HCT116 (cell line): ENCODE results near the gene MSL2. TPM values are rescaled to one million over a fixed set of nuclear protein-coding genes. Genes with fewer than 3 reads are reported as not detected.

Experiments
- ATAC-seq: fragments of 200-7000 bp; cut with Tn5 transposase; 2 replicates; pipeline ENCODE4 v1.9.1; 2020; ENCODE audit warnings: mild to moderate bottlenecking, moderate library complexity
- BruUV-seq: library from RNA; stranded (reverse); fragments of 400-500 nt; replicated peaks from 2 replicates; lab custom pipeline; 2021; lab: Mats Ljungman, UMichigan
- CTCF ChIA-PET: fragments of 300-600 bp; sonication (Branson Sonifier 250); formaldehyde crosslinking; loops from one replicate; lab custom pipeline; 2021; ENCODE audit warnings: antibody characterized with exemption; lab: Charles Lee
- POLR2A ChIA-PET: fragments of 300-600, 350-600 bp; sonication (Branson Sonifier 250); formaldehyde crosslinking; loops from one replicate; lab custom pipeline; 2021; ENCODE audit warnings: antibody characterized with exemption; lab: Charles Lee
- RAD21 ChIA-PET, 2 experiments: fragments of 300-600 bp; sonication (Branson Sonifier 250); formaldehyde crosslinking; loops; one replicate each; lab custom pipeline; 2023; ENCODE audit warnings: low total read pairs in 2 of 2; ENCODE audit not compliant: uncharacterized antibody in 2 of 2, unreplicated experiment in 2 of 2, low non-redundant PET in 1 of 2; lab: Charles Lee
- DNase-seq: peaks from one replicate; pipeline ENCODE4 v3.0.0-alpha.2; 2010; ENCODE audit warnings: low read depth, low spot score
- H2AFZ ChIP-seq: fragments of 200-600 bp; shearing (Covaris generic), sonication (generic); 2 replicates; pipeline ENCODE4 v1.6.1; 2017; ENCODE audit warnings: low read depth, mixed run types, mixed read lengths, antibody characterized with exemption, low read length; ENCODE audit not compliant: poor library complexity, severe bottlenecking
- H3K27ac ChIP-seq: 2 replicates; pipeline ENCODE4 v1.5.1; 2012; ENCODE audit warnings: low read depth, low read length
- H3K27me3 ChIP-seq: fragments of 200-600 bp; sonication (generic); 2 replicates; pipeline ENCODE4 v1.6.1; 2016; ENCODE audit warnings: mixed run types, low read length, mixed read lengths; ENCODE audit not compliant: insufficient read depth
- H3K36me3 ChIP-seq, 2 experiments: fragments of 200-500 bp in 1 of 2; fragments of 200-600 bp in 1 of 2; sonication (Bioruptor generic) in 1 of 2; sonication (generic) in 1 of 2; 2 replicates each; pipeline versions ENCODE4 v1.5.1 to v1.6.1; 2014 to 2016; ENCODE audit warnings: low read length in 2 of 2, inconsistent platforms in 1 of 2, mixed read lengths in 1 of 2, mixed run types in 1 of 2; ENCODE audit not compliant: insufficient read depth in 2 of 2, control insufficient read depth in 1 of 2
- H3K4me1 ChIP-seq, 2 experiments: fragments of 200-600 bp in 1 of 2; sonication (generic) in 1 of 2; 2 replicates each; pipeline versions ENCODE4 v1.5.1 to v1.6.1; 2012 to 2017; ENCODE audit warnings: low read length in 2 of 2, inconsistent platforms in 1 of 2, mild to moderate bottlenecking in 1 of 2, mixed read lengths in 1 of 2, mixed run types in 1 of 2, moderate library complexity in 1 of 2; ENCODE audit not compliant: insufficient read depth in 2 of 2, control insufficient read depth in 1 of 2
- H3K4me2 ChIP-seq: fragments of 200-600 bp; sonication (generic); 2 replicates; pipeline ENCODE4 v1.6.1; 2017; ENCODE audit warnings: mixed run types, low read length, mixed read lengths
- H3K4me3 ChIP-seq, 2 experiments: fragments of 200-600 bp in 1 of 2; sonication (generic) in 1 of 2; replicated peaks in 1 of 2; 2 replicates each; pipeline ENCODE4 v1.5.1; 2011 to 2016; ENCODE audit warnings: low read length in 2 of 2, control low read depth in 1 of 2, low read depth in 1 of 2, mild to moderate bottlenecking in 1 of 2, mixed read lengths in 1 of 2, mixed run types in 1 of 2
- H3K79me2 ChIP-seq: fragments of 200-600 bp; sonication (generic); 2 replicates; pipeline ENCODE4 v1.6.1; 2017; ENCODE audit warnings: mild to moderate bottlenecking, mixed run types, low read length, moderate library complexity, mixed read lengths; ENCODE audit not compliant: insufficient read depth
- H3K9ac ChIP-seq: fragments of 200-600 bp; sonication (generic); 2 replicates; pipeline ENCODE4 v1.6.1; 2016; ENCODE audit warnings: low read length, mixed read lengths
- H3K9me2 ChIP-seq: fragments of 200-600 bp; sonication (generic), shearing (Covaris generic); 2 replicates; pipeline ENCODE4 v1.6.1; 2017; ENCODE audit warnings: mixed run types, mild to moderate bottlenecking, moderate library complexity; ENCODE audit not compliant: insufficient read depth
- H3K9me3 ChIP-seq, 2 experiments: fragments of 200-500 bp in 1 of 2; fragments of 200-600 bp in 1 of 2; sonication (Bioruptor generic) in 1 of 2; sonication (generic) in 1 of 2; 2 replicates each; pipeline ENCODE4 v1.6.1; 2014 to 2017; ENCODE audit warnings: low read length in 2 of 2, mixed read lengths in 2 of 2, inconsistent platforms in 1 of 2, low read depth in 1 of 2, mild to moderate bottlenecking in 1 of 2, mixed run types in 1 of 2, moderate library complexity in 1 of 2; ENCODE audit not compliant: control insufficient read depth in 1 of 2, insufficient read depth in 1 of 2
- H4K20me1 ChIP-seq: fragments of 200-600 bp; sonication (generic), shearing (Covaris generic); 2 replicates; pipeline ENCODE4 v1.6.1; 2017; ENCODE audit warnings: mixed run types, mild to moderate bottlenecking, moderate library complexity; ENCODE audit not compliant: insufficient read depth
- CBX3 ChIP-seq: IDR thresholded peaks from 2 replicates; pipeline ENCODE4 v1.6.1; 2012; ENCODE audit warnings: low read depth
- EGR1 ChIP-seq: IDR thresholded peaks from 2 replicates; pipeline ENCODE4 v1.6.1; 2012; ENCODE audit warnings: low read depth
- FOSL1 ChIP-seq: IDR thresholded peaks from 2 replicates; pipeline ENCODE4 v1.6.1; 2012; ENCODE audit warnings: low read depth
- JUND ChIP-seq: IDR thresholded peaks from 2 replicates; pipeline ENCODE4 v1.6.1; 2012
- MAX ChIP-seq: IDR thresholded peaks from 2 replicates; pipeline ENCODE4 v1.6.1; 2012
- RAD21 ChIP-seq: IDR thresholded peaks from 2 replicates; pipeline ENCODE4 v1.6.1; 2012; ENCODE audit warnings: low read depth, mild to moderate bottlenecking
- SP1 ChIP-seq: IDR thresholded peaks from 2 replicates; pipeline ENCODE4 v1.6.1; 2012; ENCODE audit warnings: low read depth
- ZBTB33 ChIP-seq: IDR thresholded peaks from 2 replicates; pipeline ENCODE4 v1.6.1; 2011; ENCODE audit warnings: mild to moderate bottlenecking, low read length, moderate library complexity; ENCODE audit not compliant: insufficient replicate concordance; ENCODE audit errors: extremely low read depth
- ZFX ChIP-seq: fragments of 450-650 bp; IDR thresholded peaks from 2 replicates; pipeline ENCODE4 v1.6.1; 2017
- intact Hi-C: fragments of 100-400 bp; cut with micrococcal nuclease; formaldehyde crosslinking; loops from 2 replicates; pipeline ENCODE4 v1.10.0; 2022
- total RNA-seq: library from RNA; stranded (reverse); gene quantifications from one replicate; pipeline ENCODE4 v1.2.1, GENCODE V29; 2021; ENCODE audit not compliant: unreplicated experiment

The MSL2 gene
- total RNA-seq, 1 experiment from 2014 or later = 34.8 TPM

- TF ChIP-seq RAD21 (no peak), SP1 (no peak), EGR1 (no peak), JUND (no peak), ZFX (no peak), FOSL1 (no peak), MAX (no peak), CBX3 (no peak), ZBTB33 (no peak)
- intact Hi-C loops = no loop called here
- RAD21 ChIA-PET = no interaction called here
These were observed 22.1 kb downstream of the MSL2 start for GRCh38 chr3:136173939-136174490.

More at GRCh38 chr3:136173939-136174490, 22.1 kb downstream of the MSL2 start:
- no peak overlapping the region for H3K27ac ChIP-seq
- H3K9ac ChIP-seq = no peak overlapping the region
- no peak overlapping the region for H3K4me2 ChIP-seq
- ATAC-seq (no peak), DNase-seq (no peak)
- no peak overlapping the region for H2AFZ ChIP-seq
- ChIA-PET CTCF (no interaction called here), POLR2A (no interaction called here)
- H3K4me1 ChIP-seq = peaks cover 0 to 9% of the 10 kb centered on the region in 2 experiments; a peak in 3 of 4 replicates
- H4K20me1 ChIP-seq = peaks cover 8% of the 10 kb centered on the region; the same call in 1 of the 2 replicates
- no peaks in the 10 kb centered on the region for H3K27me3 ChIP-seq
- no peaks in the 10 kb centered on the region for H3K36me3 ChIP-seq
- no TSS peak for BruUV-seq
- H3K9me3 ChIP-seq = no peaks in the 10 kb centered on the region
- H3K4me3 ChIP-seq = no peak overlapping the region
- H3K79me2 ChIP-seq = peaks cover 100% of the 10 kb centered on the region
- no peaks in the 10 kb centered on the region for H3K9me2 ChIP-seq
